T-helper 17 cell (primary cell): Measurements from ENCODE around the gene KRTAP9-2. TPM values are rescaled to one million over a fixed set of nuclear protein-coding genes. Genes with fewer than 3 reads are reported as not detected.
"Not testable (repeated sequence)": the region's sequence is repeated elsewhere in the genome, so short reads cannot be mapped to it uniquely, and the experiment has no call there.

ENCODE experiments used
- ATAC-seq: fragments of 150-1000 bp; cut with Tn5 transposase; 2 replicates; pipeline ENCODE4 v1.10.0; 2021; ENCODE audit warnings: mild to moderate bottlenecking, moderate library complexity
- DNase-seq, 3 donors: peaks; one replicate each; pipeline versions ENCODE4 v3.0.0 to v3.0.0-alpha.2; 2020 to 2021
- H3K9me3 ChIP-seq: one replicate; pipeline ENCODE4 v1.7.0; 2013; ENCODE audit warnings: low read length, mild to moderate bottlenecking; ENCODE audit not compliant: control insufficient read depth, poor library complexity, severe bottlenecking
- H3K27ac Mint-ChIP-seq: one replicate; pipeline ENCODE4 v1.8.0; 2022; ENCODE audit warnings: mild to moderate bottlenecking, moderate library complexity, mixed read lengths
- H3K27me3 Mint-ChIP-seq: one replicate; pipeline ENCODE4 v1.8.0; 2022; ENCODE audit warnings: mixed read lengths
- H3K36me3 Mint-ChIP-seq: one replicate; pipeline ENCODE4 v1.8.0; 2022; ENCODE audit warnings: low read depth, mixed read lengths
- H3K4me1 Mint-ChIP-seq: one replicate; pipeline ENCODE4 v1.8.0; 2022; ENCODE audit warnings: mild to moderate bottlenecking, mixed read lengths
- H3K4me3 Mint-ChIP-seq: one replicate; pipeline ENCODE4 v1.8.0; 2022; ENCODE audit warnings: mild to moderate bottlenecking, moderate library complexity, mixed read lengths
- total RNA-seq, 4 donors: library from RNA in 2 of 4; stranded (reverse) in 2 of 4; gene quantifications; one replicate each; pipeline ENCODE4 v1.2.3 and lab custom pipeline; 2022 to 2026

Gene KRTAP9-2, protein sequence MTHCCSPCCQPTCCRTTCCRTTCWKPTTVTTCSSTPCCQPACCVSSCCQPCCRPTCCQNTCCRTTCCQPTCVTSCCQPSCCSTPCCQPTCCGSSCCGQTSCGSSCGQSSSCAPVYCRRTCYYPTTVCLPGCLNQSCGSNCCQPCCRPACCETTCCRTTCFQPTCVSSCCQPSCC
- not detected for total RNA-seq
- 0 reads per million in 2 donors for total RNA-seq (lab: John Stamatoyannopoulos, UW)

DNA sequence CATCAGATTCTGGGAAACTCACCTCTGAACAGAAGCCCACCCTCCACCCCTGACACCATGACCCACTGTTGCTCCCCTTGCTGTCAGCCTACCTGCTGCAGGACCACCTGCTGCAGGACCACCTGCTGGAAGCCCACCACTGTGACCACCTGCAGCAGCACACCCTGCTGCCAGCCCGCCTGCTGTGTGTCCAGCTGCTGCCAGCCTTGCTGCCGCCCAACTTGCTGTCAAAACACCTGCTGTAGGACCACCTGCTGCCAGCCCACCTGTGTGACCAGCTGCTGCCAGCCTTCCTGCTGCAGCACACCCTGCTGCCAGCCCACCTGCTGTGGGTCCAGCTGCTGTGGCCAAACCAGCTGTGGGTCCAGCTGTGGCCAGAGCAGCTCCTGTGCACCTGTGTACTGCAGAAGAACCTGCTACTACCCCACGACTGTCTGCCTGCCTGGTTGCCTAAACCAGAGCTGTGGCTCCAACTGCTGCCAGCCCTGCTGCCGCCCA lies at the start of gene KRTAP9-2:
KRTAP9-2 (plus strand) TSS at position 51 of the 498 bp plus-strand sequence; CDS start at position 58, 7 bp downstream.
- not testable (repeated sequence) for H3K36me3 Mint-ChIP-seq, DNase-seq, H3K27ac Mint-ChIP-seq, H3K9me3 ChIP-seq, ATAC-seq, H3K4me3 Mint-ChIP-seq, H3K4me1 Mint-ChIP-seq
- H3K27me3 Mint-ChIP-seq, result peaks cover 21% of the 10 kb centered on the region

DNA sequence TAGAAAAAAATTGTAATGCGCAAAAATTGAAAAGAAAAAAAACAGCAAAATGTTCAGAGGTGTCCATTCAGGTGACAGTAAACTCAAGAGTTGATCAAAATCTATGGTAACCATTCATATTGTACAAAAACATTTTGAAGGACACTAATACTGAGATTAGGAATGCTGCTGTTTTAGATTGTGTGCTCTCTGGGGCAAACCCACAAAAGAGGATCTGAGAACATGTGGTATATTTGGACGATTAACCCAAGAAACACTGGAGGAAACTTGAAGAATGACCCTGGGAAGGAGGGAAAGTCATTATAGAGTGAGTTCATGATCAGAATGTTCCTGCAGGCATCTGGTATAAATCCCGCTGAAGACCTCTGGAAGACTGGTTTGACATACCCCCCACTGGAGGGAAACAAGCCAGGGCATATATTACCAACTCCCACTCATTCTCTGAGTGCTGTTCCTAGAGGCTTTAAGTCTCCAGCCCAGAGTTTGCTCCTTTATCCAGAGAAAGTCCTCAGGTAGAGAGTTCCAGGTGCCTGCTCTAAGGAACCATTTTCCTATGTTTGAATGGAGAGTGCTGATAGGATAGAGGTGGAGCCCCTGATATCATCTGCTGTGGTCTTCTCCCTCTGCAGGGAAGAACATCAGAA lies 49.6 kb upstream of the KRTAP9-2 start:
- no peaks in the 10 kb centered on the region for H3K9me3 ChIP-seq
- Mint-ChIP-seq H3K27me3 (no peaks in the 10 kb centered on the region), H3K4me1 (peaks cover 11% of the 10 kb centered on the region), H3K4me3 (no peak overlapping the region), H3K36me3 (peaks cover 2% of the 10 kb centered on the region), H3K27ac (no peak overlapping the region)
- DNase-seq (no peak), ATAC-seq (no peak)

- no peak within 1 kb of the TSS for H3K4me3 Mint-ChIP-seq
- ATAC-seq, result no peak
- DNase-seq, result no peak
- H3K36me3 Mint-ChIP-seq, result peaks cover 2% of the 10 kb centered on the region
- H3K27ac Mint-ChIP-seq, result no peak within 1 kb of the TSS
- H3K27me3 Mint-ChIP-seq, result no peaks in the 10 kb centered on the region
- peaks cover 13% of the 10 kb centered on the region for H3K4me1 Mint-ChIP-seq
- no peaks in the 10 kb centered on the region for H3K9me3 ChIP-seq
Observed at GRCh38 chr17:41177727-41178271, 48.6 kb upstream of the KRTAP9-2 start, which contains the start of gene KRTAP4-2. KRTAP4-2 (minus strand) TSS chr17:41178221; CDS start chr17:41178164, 57 bp downstream.

DNA sequence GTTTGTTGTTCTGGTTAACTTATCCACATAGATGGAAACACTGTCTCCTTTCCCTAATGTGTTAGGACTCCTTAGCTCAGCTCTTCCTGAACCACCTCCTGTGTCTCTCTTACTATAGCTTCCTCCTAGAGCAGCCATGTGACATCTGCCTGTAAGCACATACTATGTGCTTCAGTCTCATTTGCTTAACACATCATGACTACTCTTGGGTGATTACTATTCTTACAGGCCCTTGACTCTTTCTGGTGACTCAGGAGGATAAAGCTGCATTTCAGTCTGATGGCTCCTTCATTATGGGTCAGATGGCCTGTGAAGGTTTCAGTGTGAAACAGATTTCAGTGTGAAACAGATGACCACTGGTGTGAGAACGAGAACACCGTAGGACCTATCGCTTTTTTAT lies 48.1 kb upstream of the KRTAP9-2 start:
- ATAC-seq (no peak), DNase-seq (no peak)
- no peaks in the 10 kb centered on the region for H3K9me3 ChIP-seq
- H3K4me1 Mint-ChIP-seq, result peaks cover 9% of the 10 kb centered on the region
- H3K36me3 Mint-ChIP-seq, result peaks cover 2% of the 10 kb centered on the region
- no peaks in the 10 kb centered on the region for H3K27me3 Mint-ChIP-seq
- H3K27ac Mint-ChIP-seq, result no peak overlapping the region
- H3K4me3 Mint-ChIP-seq, result no peak overlapping the region

DNA sequence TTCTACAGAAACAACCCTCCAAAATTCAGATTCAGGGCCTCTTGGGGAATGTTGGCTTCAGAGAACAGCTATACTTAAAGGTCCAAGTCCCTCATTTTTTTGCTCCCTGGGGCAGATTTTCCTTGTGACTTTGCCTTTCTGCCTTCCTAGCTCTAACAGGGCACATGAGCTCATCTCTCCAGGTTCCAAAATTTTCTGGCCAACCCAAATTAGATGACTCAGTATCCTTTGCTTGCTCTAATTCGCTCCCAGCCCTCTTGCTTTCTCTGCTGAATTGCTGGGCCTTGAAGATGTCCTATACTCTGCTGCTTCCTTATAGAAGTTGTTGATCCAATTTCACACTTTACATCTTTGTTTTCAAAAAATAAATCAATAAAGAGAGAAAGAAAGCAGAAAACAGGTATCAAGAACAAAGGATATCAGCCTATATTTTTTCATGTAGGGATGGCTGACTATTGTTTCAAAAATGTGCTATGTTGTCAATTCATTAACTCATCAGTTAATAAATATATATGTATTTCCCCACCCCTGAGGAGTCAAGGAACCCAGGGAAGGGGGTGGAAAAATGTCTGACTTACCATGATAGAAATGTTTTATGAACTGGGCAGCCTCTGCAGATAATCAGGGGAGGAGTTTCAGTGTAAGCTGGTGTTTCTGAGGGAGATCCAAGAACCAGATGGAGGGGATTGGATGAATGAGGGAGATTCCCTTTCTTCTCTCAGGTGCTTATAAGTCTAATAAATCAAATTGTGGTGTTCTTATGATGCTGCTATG lies 47.4 kb upstream of the KRTAP9-2 start:
- H3K9me3 ChIP-seq, result no peaks in the 10 kb centered on the region
- no peak for DNase-seq
- no peak for ATAC-seq
- no peaks in the 10 kb centered on the region for H3K27me3 Mint-ChIP-seq
- no peak overlapping the region for H3K27ac Mint-ChIP-seq
- H3K36me3 Mint-ChIP-seq, result peaks cover 2% of the 10 kb centered on the region
- no peak overlapping the region for H3K4me3 Mint-ChIP-seq
- H3K4me1 Mint-ChIP-seq, result peaks cover 7% of the 10 kb centered on the region

GRCh38 chr17:41184480-41184961 lies 41.9 kb upstream of the KRTAP9-2 start, which contains the start of gene KRTAP4-1:
KRTAP4-1 (minus strand) TSS chr17:41184911; CDS start chr17:41184854, 57 bp downstream.
- DNase-seq (no peak), ATAC-seq (no peak)
- no peak within 1 kb of the TSS for H3K4me3 Mint-ChIP-seq
- H3K27me3 Mint-ChIP-seq, result peaks cover 24% of the 10 kb centered on the region
- no peaks in the 10 kb centered on the region for H3K9me3 ChIP-seq
- H3K4me1 Mint-ChIP-seq, result peaks cover 9% of the 10 kb centered on the region
- H3K36me3 Mint-ChIP-seq, result no peaks in the 10 kb centered on the region
- H3K27ac Mint-ChIP-seq, result no peak within 1 kb of the TSS

- ATAC-seq (no peak), DNase-seq (no peak)
- Mint-ChIP-seq H3K4me1 (peaks cover 9% of the 10 kb centered on the region), H3K27me3 (peaks cover 27% of the 10 kb centered on the region), H3K4me3 (no peak overlapping the region), H3K27ac (no peak overlapping the region), H3K36me3 (no peaks in the 10 kb centered on the region)
- no peaks in the 10 kb centered on the region for H3K9me3 ChIP-seq
Observed at GRCh38 chr17:41185001-41185400, 41.4 kb upstream of the KRTAP9-2 start.

GRCh38 chr17:41186872-41187271 lies 39.6 kb upstream of the KRTAP9-2 start:
- Mint-ChIP-seq H3K4me1 (peaks cover 4% of the 10 kb centered on the region), H3K27me3 (peaks cover 43% of the 10 kb centered on the region)
- ATAC-seq, result no peak

GRCh38 chr17:41189837-41190318 lies 36.6 kb upstream of the KRTAP9-2 start, which contains the start of gene KRTAP9-1:
KRTAP9-1 (plus strand) TSS chr17:41189887; CDS start chr17:41189887, 0 bp downstream.
- not testable (repeated sequence) for H3K9me3 ChIP-seq, H3K36me3 Mint-ChIP-seq, ATAC-seq, H3K4me1 Mint-ChIP-seq, H3K4me3 Mint-ChIP-seq, H3K27ac Mint-ChIP-seq, DNase-seq
- peaks cover 37% of the 10 kb centered on the region for H3K27me3 Mint-ChIP-seq

More at GRCh38 chr17:41186872-41187271, 39.6 kb upstream of the KRTAP9-2 start:
- Mint-ChIP-seq H3K27ac (no peak overlapping the region), H3K4me3 (no peak overlapping the region), H3K36me3 (peaks cover 4% of the 10 kb centered on the region)
- H3K9me3 ChIP-seq, result no peaks in the 10 kb centered on the region
- no peak for DNase-seq

- no peak for DNase-seq
- ATAC-seq, result no peak
- peaks cover 33% of the 10 kb centered on the region for H3K27me3 Mint-ChIP-seq
- H3K27ac Mint-ChIP-seq, result no peak overlapping the region
- H3K4me1 Mint-ChIP-seq, result no peaks in the 10 kb centered on the region
- peaks cover 4% of the 10 kb centered on the region for H3K36me3 Mint-ChIP-seq
- no peak overlapping the region for H3K4me3 Mint-ChIP-seq
- no peaks in the 10 kb centered on the region for H3K9me3 ChIP-seq
Observed at GRCh38 chr17:41190328-41190727, 36.1 kb upstream of the KRTAP9-2 start.

DNA sequence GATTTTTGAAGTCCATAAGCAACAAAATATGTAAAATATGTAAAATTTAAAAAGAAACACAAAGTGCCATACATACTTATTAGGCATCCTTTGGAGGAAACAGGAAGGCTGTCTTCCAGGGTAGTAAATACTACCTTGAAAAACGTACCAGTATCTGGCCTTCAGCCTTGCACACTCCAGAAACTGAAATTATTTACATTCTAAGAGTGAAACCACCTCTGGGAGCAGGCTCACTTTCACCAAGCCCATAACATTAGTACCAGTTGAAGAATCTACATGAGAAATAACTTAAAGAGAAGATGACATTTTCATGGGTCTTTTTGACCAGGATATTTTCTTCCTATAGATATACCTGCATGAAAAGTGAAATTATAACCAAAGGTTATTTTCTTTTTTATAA lies 30.4 kb upstream of the KRTAP9-2 start:
- no peaks in the 10 kb centered on the region for H3K36me3 Mint-ChIP-seq

GRCh38 chr17:41199421-41200078 lies 26.9 kb upstream of the KRTAP9-2 start:
- Mint-ChIP-seq H3K27ac (no peak overlapping the region), H3K4me3 (no peak overlapping the region), H3K4me1 (no peaks in the 10 kb centered on the region), H3K27me3 (no peaks in the 10 kb centered on the region), H3K36me3 (no peaks in the 10 kb centered on the region)
- DNase-seq, result no peak
- no peak for ATAC-seq
- no peaks in the 10 kb centered on the region for H3K9me3 ChIP-seq

More for the DNA sequence above, 30.4 kb upstream of the KRTAP9-2 start:
- Mint-ChIP-seq H3K4me3 (no peak overlapping the region), H3K27me3 (peaks cover 5% of the 10 kb centered on the region), H3K27ac (no peak overlapping the region), H3K4me1 (no peaks in the 10 kb centered on the region)
- ATAC-seq (no peak), DNase-seq (no peak)
- no peaks in the 10 kb centered on the region for H3K9me3 ChIP-seq
